ENCODE measurements around the gene MAB21L4. TPM values are rescaled to one million over a fixed set of nuclear protein-coding genes. Genes with fewer than 3 reads are reported as not detected.

MAB21L4 gene
- total RNA-seq, 1 experiment from 2014 or later: 69.9 TPM

DNA sequence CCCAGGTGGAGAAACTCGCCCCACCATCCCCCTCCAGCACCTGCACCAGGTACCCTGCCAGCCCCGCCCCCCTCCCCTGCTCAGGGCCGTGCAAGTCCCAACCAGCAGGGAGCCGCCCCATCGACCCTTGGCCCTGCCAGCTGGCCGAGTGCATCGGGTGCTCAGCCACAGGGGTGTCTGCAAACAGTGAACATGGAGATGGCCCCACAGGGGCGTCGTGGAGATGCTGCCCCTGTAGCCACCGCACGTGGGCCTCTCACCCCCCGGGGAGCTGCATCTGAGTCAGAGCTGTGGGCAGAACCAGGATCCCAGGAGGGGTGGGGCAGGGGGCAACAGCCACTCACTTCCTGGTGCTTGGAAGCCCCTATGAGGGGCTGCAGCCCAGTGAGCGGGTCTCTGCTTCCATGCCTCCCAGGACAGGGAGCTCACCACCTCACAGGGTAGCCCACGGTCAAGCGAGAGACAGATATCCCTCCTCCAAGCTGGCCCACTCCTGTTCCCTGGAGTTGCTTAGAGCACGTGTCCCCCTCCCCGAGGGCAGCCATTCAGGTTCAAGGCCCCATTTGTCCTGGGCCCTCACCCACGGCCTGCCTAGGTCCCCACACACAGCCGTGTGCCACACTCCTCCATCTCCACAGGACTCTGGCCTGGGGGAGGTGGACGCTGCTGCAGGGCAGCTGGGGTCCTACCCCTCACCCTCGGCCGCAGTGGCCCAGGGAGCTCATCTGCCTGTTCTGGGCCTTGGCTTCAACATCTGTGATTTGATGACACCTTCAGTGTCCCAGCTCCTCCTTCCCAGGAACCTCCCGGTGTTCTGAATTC lies 1.1 kb upstream of the MAB21L4 start:
- H3K4me1 Mint-ChIP-seq (ENCODE audit: low read depth, unreplicated experiment): peaks cover 17% of the 10 kb centered on the region
- POLR2A ChIA-PET: interaction anchor here (0.6 to 1.8 kb wide), 4 partner anchors 23 to 77 kb away, joined by 4 to 10 read pairs (median 8); partner anchors contain the start of gene KIF1A
- H3K4me3 ChIP-seq (ENCODE audit: low read depth, low read length): peak overlapping the region; percentile 61

DNA sequence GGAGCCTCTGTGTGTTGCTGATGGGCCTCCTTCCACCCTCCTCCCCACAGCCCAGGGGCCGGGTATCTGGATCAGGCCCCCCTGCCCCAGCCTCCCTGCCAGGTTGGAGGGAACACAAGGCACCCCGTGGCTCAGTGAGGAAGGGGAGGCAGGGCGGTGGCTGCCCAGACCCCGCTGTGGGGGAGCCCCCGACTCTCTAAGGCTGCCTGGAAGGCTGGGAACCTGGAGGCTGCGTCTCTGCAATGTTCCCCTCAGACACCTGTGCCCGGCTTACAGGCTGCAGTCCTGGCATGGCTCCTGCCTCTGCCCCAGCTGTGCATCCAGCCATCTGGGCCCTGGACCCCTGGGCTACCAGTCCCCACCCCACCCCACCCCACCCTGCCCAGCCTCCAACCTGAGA lies 438 bp upstream of the MAB21L4 start:
- CTCF ChIA-PET: interaction anchor here (0.6 to 3.3 kb wide), 3 partner anchors 18 to 87 kb away, joined by 4 to 17 read pairs (median 5); no protein-coding TSS in a partner anchor
- intact Hi-C loops (cut with micrococcal nuclease; ENCODE audit: unreplicated experiment): loop anchor here (2.0 to 10.0 kb wide), 2 partner anchors 46 to 88 kb away; no protein-coding TSS in a partner anchor
- DNase-seq: no peak
- Mint-ChIP-seq H3K4me1 (ENCODE audit: low read depth, unreplicated experiment) (peaks cover 17% of the 10 kb centered on the region), H3K27ac (ENCODE audit: unreplicated experiment) (peak overlapping the region; percentile 18), H3K36me3 (ENCODE audit: insufficient read depth, unreplicated experiment) (peaks cover 5% of the 10 kb centered on the region), H3K4me3 (ENCODE audit: unreplicated experiment) (peak overlapping the region; percentile 81), H3K27me3 (ENCODE audit: insufficient read depth, unreplicated experiment) (no peaks in the 10 kb centered on the region), H3K9me3 (ENCODE audit: unreplicated experiment) (no peaks in the 10 kb centered on the region)
- H3K27me3 ChIP-seq (replicated peaks; ENCODE audit: control insufficient read depth, insufficient read depth, low read length): no peaks in the 10 kb centered on the region
- no peaks in the 10 kb centered on the region for H3K9me3 ChIP-seq
- H3K36me3 ChIP-seq (ENCODE audit: control insufficient read depth, insufficient read depth, low read length): no peaks in the 10 kb centered on the region
- peak overlapping the region; percentile 61 for H3K4me3 ChIP-seq (ENCODE audit: low read depth, low read length)
- BruUV-seq (replicated peaks): no TSS peak
- TF ChIP-seq, protein P1, sequence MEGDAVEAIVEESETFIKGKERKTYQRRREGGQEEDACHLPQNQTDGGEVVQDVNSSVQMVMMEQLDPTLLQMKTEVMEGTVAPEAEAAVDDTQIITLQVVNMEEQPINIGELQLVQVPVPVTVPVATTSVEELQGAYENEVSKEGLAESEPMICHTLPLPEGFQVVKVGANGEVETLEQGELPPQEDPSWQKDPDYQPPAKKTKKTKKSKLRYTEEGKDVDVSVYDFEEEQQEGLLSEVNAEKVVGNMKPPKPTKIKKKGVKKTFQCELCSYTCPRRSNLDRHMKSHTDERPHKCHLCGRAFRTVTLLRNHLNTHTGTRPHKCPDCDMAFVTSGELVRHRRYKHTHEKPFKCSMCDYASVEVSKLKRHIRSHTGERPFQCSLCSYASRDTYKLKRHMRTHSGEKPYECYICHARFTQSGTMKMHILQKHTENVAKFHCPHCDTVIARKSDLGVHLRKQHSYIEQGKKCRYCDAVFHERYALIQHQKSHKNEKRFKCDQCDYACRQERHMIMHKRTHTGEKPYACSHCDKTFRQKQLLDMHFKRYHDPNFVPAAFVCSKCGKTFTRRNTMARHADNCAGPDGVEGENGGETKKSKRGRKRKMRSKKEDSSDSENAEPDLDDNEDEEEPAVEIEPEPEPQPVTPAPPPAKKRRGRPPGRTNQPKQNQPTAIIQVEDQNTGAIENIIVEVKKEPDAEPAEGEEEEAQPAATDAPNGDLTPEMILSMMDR (IDR thresholded peaks at IDR 0.05; ENCODE audit: insufficient read depth in 1 of 2, low read depth in 1 of 2, low read length in 1 of 2, severe bottlenecking in 1 of 2, unreplicated experiment in 1 of 2): no peak
- peaks cover 35% of the 10 kb centered on the region for H3K4me1 ChIP-seq
- POLR2A ChIA-PET: interaction anchor here (0.6 to 1.8 kb wide), 5 partner anchors 22 to 76 kb away, joined by 3 to 10 read pairs (median 8); partner anchors contain the start of gene KIF1A

More for the DNA sequence above, 1.1 kb upstream of the MAB21L4 start:
- Mint-ChIP-seq H3K27ac (ENCODE audit: unreplicated experiment) (peak overlapping the region; percentile 18), H3K36me3 (ENCODE audit: insufficient read depth, unreplicated experiment) (peaks cover 5% of the 10 kb centered on the region), H3K9me3 (ENCODE audit: unreplicated experiment) (no peaks in the 10 kb centered on the region), H3K4me3 (ENCODE audit: unreplicated experiment) (peak overlapping the region; percentile 81), H3K27me3 (ENCODE audit: insufficient read depth, unreplicated experiment) (no peaks in the 10 kb centered on the region)
- no TSS peak for BruUV-seq (replicated peaks)
- H3K9me3 ChIP-seq: no peaks in the 10 kb centered on the region
- intact Hi-C loops (cut with micrococcal nuclease; ENCODE audit: unreplicated experiment): loop anchor here (2.0 to 10.0 kb wide), 2 partner anchors 46 to 88 kb away; no protein-coding TSS in a partner anchor
- H3K36me3 ChIP-seq (ENCODE audit: control insufficient read depth, insufficient read depth, low read length): no peaks in the 10 kb centered on the region
- no peaks in the 10 kb centered on the region for H3K27me3 ChIP-seq (replicated peaks; ENCODE audit: control insufficient read depth, insufficient read depth, low read length)
- H3K4me1 ChIP-seq: peaks cover 37% of the 10 kb centered on the region
- CTCF ChIA-PET: interaction anchor here (0.6 to 3.3 kb wide), 7 partner anchors 17 to 86 kb away, joined by 4 to 17 read pairs (median 9); no protein-coding TSS in a partner anchor
- peak; percentile 81 to 91 for DNase-seq
- TF ChIP-seq, protein P1 (IDR thresholded peaks at IDR 0.05; ENCODE audit: insufficient read depth in 1 of 2, low read depth in 1 of 2, low read length in 1 of 2, severe bottlenecking in 1 of 2, unreplicated experiment in 1 of 2): no peak

- no peaks in the 10 kb centered on the region for H3K27me3 Mint-ChIP-seq (ENCODE audit: insufficient read depth, unreplicated experiment)
- ChIA-PET POLR2A (no interaction called here), CTCF (no interaction called here)
- no peaks in the 10 kb centered on the region for H3K27me3 ChIP-seq (replicated peaks; ENCODE audit: control insufficient read depth, insufficient read depth, low read length)
- intact Hi-C loops (cut with micrococcal nuclease; ENCODE audit: unreplicated experiment): loop anchor here (10.0 kb wide), 1 partner anchor 90 kb away; no protein-coding TSS in a partner anchor
- peaks cover 35% of the 10 kb centered on the region for H3K4me1 ChIP-seq
- peaks cover 17% of the 10 kb centered on the region for H3K4me1 Mint-ChIP-seq (ENCODE audit: low read depth, unreplicated experiment)
- DNase-seq: no peak
- H3K36me3 ChIP-seq (ENCODE audit: control insufficient read depth, insufficient read depth, low read length): no peaks in the 10 kb centered on the region
- TF ChIP-seq, protein P1 (IDR thresholded peaks at IDR 0.05; ENCODE audit: insufficient read depth in 1 of 2, low read depth in 1 of 2, low read length in 1 of 2, severe bottlenecking in 1 of 2, unreplicated experiment in 1 of 2): no peak
- no peaks in the 10 kb centered on the region for H3K9me3 Mint-ChIP-seq (ENCODE audit: unreplicated experiment)
- H3K4me3 Mint-ChIP-seq (ENCODE audit: unreplicated experiment): peak overlapping the region; percentile 81
- H3K36me3 Mint-ChIP-seq (ENCODE audit: insufficient read depth, unreplicated experiment): peaks cover 5% of the 10 kb centered on the region
- peak overlapping the region; percentile 25 for H3K27ac Mint-ChIP-seq (ENCODE audit: unreplicated experiment)
- peak overlapping the region; percentile 61 for H3K4me3 ChIP-seq (ENCODE audit: low read depth, low read length)
- BruUV-seq (replicated peaks): no TSS peak
- no peaks in the 10 kb centered on the region for H3K9me3 ChIP-seq
Measured at GRCh38 chr2:240894836-240895558, 959 bp downstream of the MAB21L4 start.

Measured in Caco-2 (cell line).